Measurements from ENCODE around the gene LRRC42.

LRRC42 gene

GRCh38 chr1:53942127-53942957 lies 3.8 kb upstream of the LRRC42 start:
- no peak for DNase-seq (ENCODE audit: low read depth, low spot score)

- DNase-seq (ENCODE audit: low read depth, low spot score) = no peak
These were observed 3.1 kb upstream of the LRRC42 start for GRCh38 chr1:53943090-53943489.

- DNase-seq (ENCODE audit: low read depth, low spot score) = no peak
These were observed 2.6 kb upstream of the LRRC42 start for GRCh38 chr1:53943490-53944043.

- DNase-seq (ENCODE audit: low read depth, low spot score) = no peak
These were observed 1.5 kb upstream of the LRRC42 start for GRCh38 chr1:53944469-53945182.

DNA sequence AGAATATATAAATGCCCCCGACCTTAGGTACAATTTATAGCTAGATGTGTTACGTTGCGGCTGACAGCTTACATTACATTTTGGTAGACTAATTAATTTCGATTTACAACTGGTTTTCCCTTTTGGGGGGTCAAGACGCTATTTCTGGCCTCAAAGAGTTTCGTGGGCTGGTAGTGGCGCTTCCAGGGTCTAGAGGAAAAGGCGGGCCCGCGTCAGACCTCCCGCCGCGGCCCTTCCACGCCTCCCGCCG lies 1.0 kb upstream of the LRRC42 start:
- DNase-seq (ENCODE audit: low read depth, low spot score) = no peak

DNA sequence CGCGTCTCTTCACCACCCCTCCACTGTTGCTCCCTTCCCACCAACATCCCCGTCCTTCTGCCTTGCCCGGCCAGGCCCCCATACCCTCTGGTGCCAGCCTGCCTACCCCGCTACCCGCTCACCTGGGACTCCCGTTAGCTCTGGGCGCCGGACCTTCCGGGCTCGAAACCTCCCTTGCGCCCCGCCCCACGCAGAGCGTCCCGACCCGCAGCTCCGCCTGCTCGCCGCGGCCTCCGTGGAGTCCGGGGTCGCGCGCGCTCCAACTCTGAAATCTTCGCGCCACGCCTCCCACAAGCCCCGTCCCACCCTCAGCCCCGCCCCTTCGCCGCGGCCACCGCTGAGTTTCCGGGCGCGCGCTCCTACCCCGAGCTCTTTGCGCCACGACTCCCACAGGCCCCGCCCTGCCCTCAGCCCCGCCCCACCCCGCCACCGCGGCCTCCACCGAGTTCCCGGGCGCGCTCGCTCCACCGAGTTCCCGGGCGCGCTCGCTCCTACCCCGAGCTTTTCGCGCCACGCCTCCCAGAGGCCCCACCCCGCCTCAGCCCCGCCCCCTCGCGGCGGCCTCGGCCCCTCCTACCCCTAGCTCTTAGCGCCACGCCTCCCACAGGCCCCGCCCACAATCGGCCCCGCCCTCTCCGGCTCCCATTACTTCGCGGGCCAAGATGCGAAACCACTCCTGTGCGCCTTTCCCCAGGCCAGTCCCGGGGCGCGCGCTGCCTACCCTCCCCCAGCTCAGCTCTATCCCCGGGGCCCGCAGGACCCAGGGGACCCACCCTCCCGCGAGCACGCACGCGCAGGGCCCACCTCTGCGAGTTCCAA lies 508 bp upstream of the LRRC42 start, which contains the start of gene IFT25:
Gene IFT25 (minus strand): TSS at position 267 of the 819 bp plus-strand sequence. CDS start 5,617 bp downstream, outside the sequence.
- no peak for DNase-seq (ENCODE audit: low read depth, low spot score)

DNA sequence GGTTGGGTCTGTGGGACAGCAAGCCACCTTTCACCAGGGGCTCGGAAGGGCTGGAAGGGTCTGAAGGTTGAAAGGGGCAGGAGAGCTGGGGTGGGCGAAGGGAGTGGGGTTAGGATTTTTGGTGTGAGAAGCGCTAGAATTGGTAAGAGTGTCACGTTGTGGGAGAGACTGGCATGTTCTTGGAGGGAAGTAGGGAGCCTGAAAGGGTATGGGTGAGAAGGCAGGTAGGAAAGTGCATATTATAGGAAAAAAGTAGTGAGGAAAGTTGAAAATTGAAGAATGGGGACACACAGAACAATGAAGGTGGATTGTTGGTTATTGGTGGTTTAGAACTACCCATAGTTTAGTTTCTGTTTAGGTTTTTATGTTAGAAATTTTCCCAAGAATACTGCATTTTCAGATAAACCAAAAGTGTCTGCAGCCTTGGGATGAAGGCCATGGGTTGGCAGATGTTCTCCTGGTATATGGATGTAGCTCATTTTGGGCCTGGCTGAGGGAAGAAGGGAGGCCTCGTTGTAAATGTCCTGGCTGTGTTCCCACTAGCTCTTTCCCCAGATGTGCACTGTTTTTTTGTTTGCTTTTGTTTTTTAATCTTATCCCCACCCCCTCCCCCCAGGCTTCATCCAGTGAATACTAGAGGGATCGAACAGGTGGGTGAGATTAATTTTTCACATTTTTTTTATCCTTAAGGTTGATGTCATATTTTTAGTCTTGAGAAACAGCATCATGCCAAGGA lies 1.2 kb downstream of the LRRC42 start:
- DNase-seq (ENCODE audit: low read depth, low spot score) = no peak

- no peak for DNase-seq (ENCODE audit: low read depth, low spot score)
These were observed 2.1 kb downstream of the LRRC42 start for GRCh38 chr1:53948291-53948690.

GRCh38 chr1:53949023-53949990 lies 3.2 kb downstream of the LRRC42 start:
- DNase-seq (ENCODE audit: low read depth, low spot score) = no peak

- no peak for DNase-seq (ENCODE audit: low read depth, low spot score)
These were observed 5.5 kb downstream of the LRRC42 start for GRCh38 chr1:53951697-53952096.

DNA sequence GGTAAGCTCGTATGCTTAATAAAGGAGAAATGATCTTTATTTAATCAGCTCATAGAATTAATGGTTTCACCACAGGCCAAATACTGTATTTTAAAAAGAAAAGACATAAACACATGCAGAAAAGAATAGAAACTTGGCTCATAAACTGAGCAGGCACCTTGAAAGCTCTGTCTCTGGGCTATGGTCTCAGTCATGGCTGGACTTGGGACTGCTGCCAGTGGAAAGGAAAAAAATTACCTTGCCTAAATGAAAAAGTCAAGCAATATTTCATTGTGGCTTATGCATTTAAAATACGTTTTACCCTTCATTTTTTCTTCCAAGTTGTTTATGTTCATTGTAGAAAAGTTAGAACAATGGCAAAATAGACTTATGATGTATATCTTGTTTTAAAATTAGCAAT lies 8.0 kb downstream of the LRRC42 start:
- DNase-seq (ENCODE audit: low read depth, low spot score) = no peak

DNA sequence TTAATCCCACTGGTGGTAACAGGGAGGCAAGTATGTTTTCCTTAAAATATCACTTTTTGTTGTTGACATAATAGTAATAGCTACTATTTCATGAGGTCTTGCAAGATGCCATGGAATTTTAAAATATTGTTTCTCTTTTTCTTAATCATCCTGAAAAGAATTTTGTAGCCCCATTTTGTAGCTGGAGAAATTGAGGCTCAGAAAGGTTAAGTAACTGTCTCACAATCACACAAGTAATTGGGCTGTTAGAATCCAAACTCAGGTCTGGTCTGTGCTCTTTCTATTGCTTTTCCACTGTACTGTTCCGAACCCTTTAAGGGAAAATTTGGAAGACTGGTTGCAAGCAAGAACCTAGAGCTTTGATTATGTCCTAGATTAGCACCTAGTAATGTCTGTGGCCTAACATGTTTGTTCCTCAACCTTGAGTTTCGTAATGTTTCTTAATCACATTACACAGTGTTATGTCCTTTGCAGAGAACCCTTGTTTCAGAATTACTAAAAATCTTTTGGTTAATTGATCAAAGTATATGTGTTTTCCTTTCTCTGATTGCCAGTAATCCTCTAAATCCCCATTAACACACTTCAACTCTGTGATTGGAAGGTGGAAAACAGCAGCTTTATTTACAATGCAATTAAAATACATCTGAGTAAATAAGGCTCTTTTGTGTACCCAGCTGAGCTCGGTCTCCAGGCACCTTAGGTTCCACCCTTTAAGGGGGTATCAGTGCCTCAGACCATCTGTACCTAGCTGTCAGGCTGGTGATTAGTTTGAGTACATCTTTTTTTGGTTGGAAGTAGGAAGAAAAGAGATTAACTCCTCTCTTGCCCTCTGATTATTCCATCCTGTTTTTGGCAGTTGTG lies 10.4 kb downstream of the LRRC42 start:
- DNase-seq (ENCODE audit: low read depth, low spot score) = no peak

GRCh38 chr1:53957194-53957818 lies 11.2 kb downstream of the LRRC42 start:
- no peak for DNase-seq (ENCODE audit: low read depth, low spot score)

DNA sequence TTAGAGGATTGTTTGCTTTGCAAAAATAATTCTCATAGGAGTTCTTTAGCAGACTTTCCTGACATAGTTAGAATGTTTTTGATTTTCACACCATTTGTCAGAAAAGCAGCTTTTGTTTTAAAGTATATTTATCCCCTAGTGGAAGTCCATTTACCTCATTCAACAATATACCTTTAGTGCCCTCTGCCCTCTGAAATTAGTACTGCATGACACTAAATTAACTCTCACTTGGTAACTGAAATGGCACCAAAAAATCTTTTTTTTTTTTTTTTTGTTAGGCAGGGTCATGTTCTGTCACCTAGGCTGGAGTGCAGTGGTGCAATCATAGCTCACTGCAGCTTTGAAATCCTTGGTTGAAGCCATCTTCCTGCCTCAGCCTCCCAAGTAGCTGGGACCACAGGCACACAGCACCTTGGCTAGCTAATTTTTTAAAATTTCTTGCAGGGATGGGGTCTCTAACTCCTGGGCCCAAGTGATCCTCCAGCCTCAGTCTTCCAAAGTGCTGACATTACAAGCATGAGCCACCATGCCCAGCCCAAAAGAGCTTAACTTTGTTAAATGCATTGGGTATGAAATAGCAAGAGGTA lies 13.6 kb downstream of the LRRC42 start:
- no peak for DNase-seq (ENCODE audit: low read depth, low spot score)

GRCh38 chr1:53962395-53962794 lies 16.2 kb downstream of the LRRC42 start:
- DNase-seq (ENCODE audit: low read depth, low spot score) = no peak

DNA sequence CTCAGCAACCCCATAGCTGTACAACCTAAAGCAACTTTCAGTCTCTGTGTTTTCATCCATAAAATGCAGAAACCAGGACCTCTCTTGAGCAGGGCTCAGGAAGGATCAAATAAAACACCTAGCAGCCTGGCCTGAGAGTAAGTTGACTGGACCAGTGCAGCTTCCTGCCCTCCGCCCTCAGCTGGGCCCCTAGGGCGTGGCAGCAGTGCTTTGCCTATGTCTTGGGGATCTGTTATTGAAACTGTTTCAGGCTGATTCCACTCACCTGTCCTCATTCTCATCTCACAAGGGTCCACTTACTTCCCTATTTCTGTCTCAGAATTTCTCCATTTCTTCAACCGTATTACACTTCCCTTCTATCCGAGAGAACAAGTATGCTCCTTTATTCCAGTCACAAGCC lies 17.3 kb downstream of the LRRC42 start:
- DNase-seq (ENCODE audit: low read depth, low spot score) = no peak

- no peak for DNase-seq (ENCODE audit: low read depth, low spot score)
These were observed 18.0 kb downstream of the LRRC42 start for GRCh38 chr1:53964109-53964508.

DNA sequence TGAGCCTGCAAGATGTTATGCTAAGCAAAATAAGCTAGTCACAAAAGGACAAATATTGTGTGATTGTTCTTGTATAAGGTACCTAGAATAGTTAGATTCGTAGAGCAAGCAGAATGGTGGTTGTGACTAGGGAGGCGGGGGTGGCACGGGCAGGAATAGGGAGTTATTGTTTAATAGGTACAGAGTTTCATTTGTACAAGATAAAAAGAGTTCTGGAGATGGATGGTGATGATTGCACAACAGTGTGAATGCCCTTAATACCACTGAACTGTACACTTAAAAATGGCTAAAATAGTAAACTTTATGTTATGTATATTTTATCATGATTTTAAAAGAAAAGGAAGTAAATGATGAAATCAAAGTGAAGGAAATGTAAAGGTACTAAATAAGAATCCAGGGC lies 20.6 kb downstream of the LRRC42 start:
- no peak for DNase-seq (ENCODE audit: low read depth, low spot score)
